ENCODE measurements around the gene ADAMTSL1. TPM values are rescaled to one million over a fixed set of nuclear protein-coding genes. Genes with fewer than 3 reads are reported as not detected.
A peak's percentile ranks its signal among the peaks of the same experiment; 100 is the strongest.

The ADAMTSL1 gene
- total RNA-seq, 2 experiments from 2014 or later: not detected

GRCh38 chr9:18799428-18799827, 325.5 kb downstream of the ADAMTSL1 start:
- H3K4me3 Mint-ChIP-seq: no peak overlapping the region
- no peak for ATAC-seq
- POLR2A ChIA-PET: no interaction called here
- H3K36me3 Mint-ChIP-seq (ENCODE audit: low read depth): no peaks in the 10 kb centered on the region
- intact Hi-C loops (cut with DNase I, micrococcal nuclease): loop anchor here in 1 of 2 experiments (10.0 kb wide), 1 partner anchor 225 kb away; no protein-coding TSS in a partner anchor
- CTCF ChIA-PET: interaction anchor here (0.6 kb wide), 1 partner anchor 50 kb away, joined by 3 read pairs; no protein-coding TSS in a partner anchor
- DNase-seq: no peak
- H3K4me1 Mint-ChIP-seq: no peaks in the 10 kb centered on the region
- no peak overlapping the region for H3K27ac Mint-ChIP-seq
- H3K9me3 Mint-ChIP-seq (ENCODE audit: low read depth): peaks cover 4% of the 10 kb centered on the region
- peaks cover 5% of the 10 kb centered on the region for H3K27me3 Mint-ChIP-seq

GRCh38 chr9:18800579-18800978, 326.6 kb downstream of the ADAMTSL1 start:
- Mint-ChIP-seq H3K9me3 (ENCODE audit: low read depth) (peaks cover 4% of the 10 kb centered on the region), H3K36me3 (ENCODE audit: low read depth) (no peaks in the 10 kb centered on the region), H3K4me3 (no peak overlapping the region), H3K27ac (no peak overlapping the region), H3K4me1 (no peaks in the 10 kb centered on the region), H3K27me3 (peaks cover 2% of the 10 kb centered on the region)
- CTCF ChIA-PET: no interaction called here
- intact Hi-C loops (cut with DNase I, micrococcal nuclease): no loop called here
- POLR2A ChIA-PET: no interaction called here
- DNase-seq (no peak), ATAC-seq (no peak)

GRCh38 chr9:18805386-18805785, 331.4 kb downstream of the ADAMTSL1 start:
- Mint-ChIP-seq H3K4me1 (no peaks in the 10 kb centered on the region), H3K9me3 (ENCODE audit: low read depth) (peaks cover 4% of the 10 kb centered on the region), H3K27me3 (peaks cover 4% of the 10 kb centered on the region), H3K36me3 (ENCODE audit: low read depth) (no peaks in the 10 kb centered on the region), H3K27ac (no peak overlapping the region), H3K4me3 (no peak overlapping the region)
- DNase-seq (no peak), ATAC-seq (no peak)
- POLR2A ChIA-PET: no interaction called here
- CTCF ChIA-PET: interaction anchor here (1.1 kb wide), 1 partner anchor 9 kb away, joined by 3 read pairs; no protein-coding TSS in a partner anchor
- intact Hi-C loops (cut with DNase I, micrococcal nuclease): no loop called here

GRCh38 chr9:18806232-18807080, 332.5 kb downstream of the ADAMTSL1 start:
- ChIA-PET POLR2A (no interaction called here), CTCF (interaction anchor here (0.9 to 1.1 kb wide), 2 partner anchors 11 to 12 kb away, joined by 3 read pairs; no protein-coding TSS in a partner anchor)
- DNase-seq (no peak), ATAC-seq (no peak)
- Mint-ChIP-seq H3K27me3 (peaks cover 2% of the 10 kb centered on the region), H3K9me3 (ENCODE audit: low read depth) (peaks cover 2% of the 10 kb centered on the region), H3K36me3 (ENCODE audit: low read depth) (no peaks in the 10 kb centered on the region), H3K4me1 (no peaks in the 10 kb centered on the region), H3K27ac (no peak overlapping the region), H3K4me3 (no peak overlapping the region)
- intact Hi-C loops (cut with DNase I, micrococcal nuclease): no loop called here

- CTCF ChIA-PET: no interaction called here
- Mint-ChIP-seq H3K27me3 (peaks cover 1% of the 10 kb centered on the region), H3K36me3 (ENCODE audit: low read depth) (no peaks in the 10 kb centered on the region), H3K4me1 (no peaks in the 10 kb centered on the region), H3K4me3 (no peak overlapping the region), H3K9me3 (ENCODE audit: low read depth) (no peaks in the 10 kb centered on the region), H3K27ac (no peak overlapping the region)
- ATAC-seq (no peak), DNase-seq (no peak)
- POLR2A ChIA-PET: no interaction called here
- intact Hi-C loops (cut with DNase I, micrococcal nuclease): no loop called here
Measured at GRCh38 chr9:18810581-18810980, 336.6 kb downstream of the ADAMTSL1 start.

- DNase-seq (no peak), ATAC-seq (no peak)
- intact Hi-C loops (cut with DNase I, micrococcal nuclease): no loop called here
- no peaks in the 10 kb centered on the region for H3K9me3 Mint-ChIP-seq (ENCODE audit: low read depth)
- ChIA-PET CTCF (no interaction called here), POLR2A (no interaction called here)
- no peaks in the 10 kb centered on the region for H3K4me1 Mint-ChIP-seq
- H3K4me3 Mint-ChIP-seq: no peak overlapping the region
- peaks cover 3% of the 10 kb centered on the region for H3K27me3 Mint-ChIP-seq
- no peaks in the 10 kb centered on the region for H3K36me3 Mint-ChIP-seq (ENCODE audit: low read depth)
- no peak overlapping the region for H3K27ac Mint-ChIP-seq
Measured at GRCh38 chr9:18811171-18811570, 337.2 kb downstream of the ADAMTSL1 start.

GRCh38 chr9:18819418-18819817, 345.5 kb downstream of the ADAMTSL1 start:
- ChIA-PET CTCF (interaction anchor here (0.7 kb wide), 1 partner anchor 9 kb away, joined by 4 read pairs; no protein-coding TSS in a partner anchor), POLR2A (no interaction called here)
- H3K9me3 Mint-ChIP-seq (ENCODE audit: low read depth): no peaks in the 10 kb centered on the region
- no peak overlapping the region for H3K4me3 Mint-ChIP-seq
- H3K36me3 Mint-ChIP-seq (ENCODE audit: low read depth): no peaks in the 10 kb centered on the region
- ATAC-seq: no peak
- H3K27ac Mint-ChIP-seq: no peak overlapping the region
- H3K27me3 Mint-ChIP-seq: peaks cover 2% of the 10 kb centered on the region
- intact Hi-C loops (cut with DNase I, micrococcal nuclease): no loop called here
- DNase-seq: no peak
- no peaks in the 10 kb centered on the region for H3K4me1 Mint-ChIP-seq

- H3K9me3 Mint-ChIP-seq (ENCODE audit: low read depth): no peaks in the 10 kb centered on the region
- intact Hi-C loops (cut with DNase I, micrococcal nuclease): no loop called here
- ChIA-PET CTCF (no interaction called here), POLR2A (no interaction called here)
- H3K27me3 Mint-ChIP-seq: peaks cover 2% of the 10 kb centered on the region
- DNase-seq: no peak
- ATAC-seq: no peak
- H3K4me1 Mint-ChIP-seq: peaks cover 5% of the 10 kb centered on the region
- no peak overlapping the region for H3K27ac Mint-ChIP-seq
- H3K4me3 Mint-ChIP-seq: no peak overlapping the region
- H3K36me3 Mint-ChIP-seq (ENCODE audit: low read depth): no peaks in the 10 kb centered on the region
Measured at GRCh38 chr9:18820566-18821095, 346.7 kb downstream of the ADAMTSL1 start.

GRCh38 chr9:18821788-18822187, 347.8 kb downstream of the ADAMTSL1 start:
- Mint-ChIP-seq H3K4me3 (no peak overlapping the region), H3K4me1 (peaks cover 15% of the 10 kb centered on the region), H3K27me3 (no peaks in the 10 kb centered on the region), H3K27ac (no peak overlapping the region), H3K9me3 (ENCODE audit: low read depth) (no peaks in the 10 kb centered on the region), H3K36me3 (ENCODE audit: low read depth) (no peaks in the 10 kb centered on the region)
- CTCF ChIA-PET: no interaction called here
- intact Hi-C loops (cut with DNase I, micrococcal nuclease): no loop called here
- POLR2A ChIA-PET: no interaction called here
- no peak for DNase-seq
- no peak for ATAC-seq

GRCh38 chr9:18822850-18823249, 348.9 kb downstream of the ADAMTSL1 start:
- H3K36me3 Mint-ChIP-seq (ENCODE audit: low read depth): no peaks in the 10 kb centered on the region
- intact Hi-C loops (cut with DNase I, micrococcal nuclease): no loop called here
- no peak overlapping the region for H3K27ac Mint-ChIP-seq
- ATAC-seq (no peak), DNase-seq (no peak)
- H3K9me3 Mint-ChIP-seq (ENCODE audit: low read depth): no peaks in the 10 kb centered on the region
- no peaks in the 10 kb centered on the region for H3K27me3 Mint-ChIP-seq
- ChIA-PET POLR2A (no interaction called here), CTCF (no interaction called here)
- peaks cover 15% of the 10 kb centered on the region for H3K4me1 Mint-ChIP-seq
- no peak overlapping the region for H3K4me3 Mint-ChIP-seq

- ChIA-PET POLR2A (no interaction called here), CTCF (interaction anchor here (0.6 to 0.7 kb wide), 2 partner anchors 225 to 733 kb away, joined by 3 read pairs; partner anchors contain the start of gene RRAGA)
- no peaks in the 10 kb centered on the region for H3K36me3 Mint-ChIP-seq (ENCODE audit: low read depth)
- H3K27me3 Mint-ChIP-seq: no peaks in the 10 kb centered on the region
- no peak for DNase-seq
- intact Hi-C loops (cut with DNase I, micrococcal nuclease): no loop called here
- peaks cover 15% of the 10 kb centered on the region for H3K4me1 Mint-ChIP-seq
- no peak overlapping the region for H3K4me3 Mint-ChIP-seq
- H3K27ac Mint-ChIP-seq: no peak overlapping the region
- ATAC-seq: no peak
- no peaks in the 10 kb centered on the region for H3K9me3 Mint-ChIP-seq (ENCODE audit: low read depth)
Measured at GRCh38 chr9:18824095-18824666, 350.2 kb downstream of the ADAMTSL1 start.

GRCh38 chr9:18825656-18826170, 351.8 kb downstream of the ADAMTSL1 start:
- H3K4me3 Mint-ChIP-seq: no peak overlapping the region
- DNase-seq: no peak
- intact Hi-C loops (cut with DNase I, micrococcal nuclease): no loop called here

More at GRCh38 chr9:18825656-18826170, 351.8 kb downstream of the ADAMTSL1 start:
- CTCF ChIA-PET: interaction anchor here (0.7 kb wide), 1 partner anchor 388 kb away, joined by 3 read pairs; no protein-coding TSS in a partner anchor
- H3K4me1 Mint-ChIP-seq: peaks cover 15% of the 10 kb centered on the region
- peak overlapping the region; percentile 70 for H3K27ac Mint-ChIP-seq
- H3K36me3 Mint-ChIP-seq (ENCODE audit: low read depth): no peaks in the 10 kb centered on the region
- ATAC-seq: no peak
- H3K27me3 Mint-ChIP-seq: no peaks in the 10 kb centered on the region
- POLR2A ChIA-PET: no interaction called here
- no peaks in the 10 kb centered on the region for H3K9me3 Mint-ChIP-seq (ENCODE audit: low read depth)

Data from activated CD4-positive, alpha-beta T cell treated with anti-CD3 and anti-CD28 coated beads for 36 hours (primary cell).